Panc1 (cell line): ENCODE results near the gene TTC24. TPM values are rescaled to one million over a fixed set of nuclear protein-coding genes. Genes with fewer than 3 reads are reported as not detected.

ENCODE experiments used
- ATAC-seq: fragments of 200-7000 bp; cut with Tn5 transposase; 2 replicates; pipeline ENCODE4 v1.9.1; 2020; ENCODE audit warnings: mild to moderate bottlenecking, moderate library complexity
- BruUV-seq: library from RNA; stranded (reverse); fragments of 400-500 nt; replicated peaks from 2 replicates; lab custom pipeline; 2021; lab: Mats Ljungman, UMichigan
- CTCF ChIA-PET: fragments of 300-600 bp; sonication (Branson Sonifier 250); formaldehyde crosslinking; loops from one replicate; lab custom pipeline; 2022; ENCODE audit warnings: antibody characterized with exemption; lab: Charles Lee
- POLR2A ChIA-PET: fragments of 300-600 bp; sonication (Branson Sonifier 250); formaldehyde crosslinking; loops from one replicate; lab custom pipeline; 2022; ENCODE audit warnings: antibody characterized with exemption; lab: Charles Lee
- DNase-seq: peaks from one replicate; pipeline ENCODE4 v3.0.0-alpha.2; 2010; ENCODE audit warnings: low read depth, low spot score
- H3K27ac ChIP-seq: 2 replicates; pipeline ENCODE4 v1.5.1; 2011; ENCODE audit warnings: mild to moderate bottlenecking, low read length, inconsistent platforms
- H3K27me3 ChIP-seq: fragments of 200-500 bp; sonication (Bioruptor generic); 2 replicates; pipeline ENCODE4 v1.6.0; 2014; ENCODE audit warnings: low read length, inconsistent platforms; ENCODE audit not compliant: control insufficient read depth, insufficient read depth
- H3K36me3 ChIP-seq: fragments of 200-500 bp; sonication (Bioruptor generic); 2 replicates; pipeline ENCODE4 v1.5.1; 2014; ENCODE audit warnings: inconsistent platforms, mild to moderate bottlenecking, low read length, moderate library complexity; ENCODE audit not compliant: control insufficient read depth, insufficient read depth
- H3K4me1 ChIP-seq: 2 replicates; pipeline ENCODE4 v1.5.1; 2011; ENCODE audit warnings: inconsistent platforms, mild to moderate bottlenecking, low read length, moderate library complexity; ENCODE audit not compliant: control insufficient read depth, insufficient read depth
- H3K4me3 ChIP-seq, 2 experiments: 2 replicates each; pipeline ENCODE4 v1.5.1; 2011 to 2012; ENCODE audit warnings: low read depth in 2 of 2, low read length in 2 of 2, mild to moderate bottlenecking in 2 of 2, inconsistent platforms in 1 of 2, moderate library complexity in 1 of 2
- H3K9me3 ChIP-seq: fragments of 200-500 bp; sonication (Bioruptor generic); 2 replicates; pipeline ENCODE4 v1.5.1; 2014; ENCODE audit warnings: low read depth, mild to moderate bottlenecking, inconsistent platforms, low read length, moderate library complexity; ENCODE audit not compliant: control insufficient read depth, insufficient read depth
- CTCF ChIP-seq: fragments of 450-650 bp; IDR thresholded peaks from 2 replicates; pipeline ENCODE4 v1.5.1; 2017; ENCODE audit warnings: mild to moderate bottlenecking
- POLR2AphosphoS5 ChIP-seq: IDR thresholded peaks from 2 replicates; pipeline ENCODE4 v1.6.1; 2012; ENCODE audit warnings: mild to moderate bottlenecking, low read depth, low read length, moderate library complexity
- REST ChIP-seq, 2 experiments: IDR thresholded peaks; 2 replicates each; pipeline ENCODE4 v1.6.1; 2011 to 2012; ENCODE audit warnings: low read depth in 2 of 2, control low read depth in 1 of 2, low read length in 1 of 2, mild to moderate bottlenecking in 1 of 2, moderate library complexity in 1 of 2; ENCODE audit not compliant: insufficient read depth in 1 of 2
- SIN3A ChIP-seq: IDR thresholded peaks from 2 replicates; pipeline ENCODE4 v1.6.1; 2012; ENCODE audit warnings: low read depth, mild to moderate bottlenecking, low read length, moderate library complexity, borderline replicate concordance; ENCODE audit not compliant: insufficient read depth
- TCF7L2 ChIP-seq: IDR thresholded peaks from 2 replicates; pipeline ENCODE4 v1.6.1; 2011; ENCODE audit warnings: mild to moderate bottlenecking, low read depth, low read length, inconsistent platforms
- in situ Hi-C: cut with HindIII; loops from 2 replicates; pipeline ENCODE4 v1.10.0; 2016; ENCODE audit warnings: low sequenced_read_pairs, low pct_unique_long_range_greater_than_20kb
- intact Hi-C: fragments of 100-400 bp; cut with micrococcal nuclease; formaldehyde crosslinking; loops from one replicate; pipeline ENCODE4 v1.10.0; 2022; ENCODE audit not compliant: unreplicated experiment
- total RNA-seq: library from RNA; stranded (reverse); gene quantifications from one replicate; pipeline ENCODE4 v1.2.1, GENCODE V29; 2021; ENCODE audit not compliant: unreplicated experiment

TTC24 gene
- total RNA-seq, 1 experiment from 2014 or later: not detected

GRCh38 chr1:156572663-156573018 is 6.9 kb upstream of the TTC24 start:
- no peaks in the 10 kb centered on the region for H3K9me3 ChIP-seq
- DNase-seq (no peak), ATAC-seq (peak; percentile 50)
- H3K4me1 ChIP-seq: peaks cover 10% of the 10 kb centered on the region
- POLR2A ChIA-PET: no interaction called here
- peaks cover 13% of the 10 kb centered on the region for H3K36me3 ChIP-seq
- no TSS peak for BruUV-seq
- H3K4me3 ChIP-seq: peak overlapping the region; percentile 77 to 96
- TF ChIP-seq SIN3A (no peak), POLR2AphosphoS5 (no peak), TCF7L2 (no peak), REST (IDR thresholded peaks at IDR 0.05; ENCODE audit: insufficient read depth in 1 of 2, low read depth in 2 of 2, low read length in 1 of 2) (no peak), CTCF (no peak)
- in situ Hi-C loops: no loop called here
- no peak overlapping the region for H3K27ac ChIP-seq
- intact Hi-C loops: loop anchor here (5.0 kb wide), 1 partner anchor 105 kb away; no protein-coding TSS in a partner anchor
- H3K27me3 ChIP-seq: no peaks in the 10 kb centered on the region
- CTCF ChIA-PET: interaction anchor here (0.5 kb wide), 1 partner anchor 154 kb away, joined by 3 read pairs; no protein-coding TSS in a partner anchor

- DNase-seq (no peak), ATAC-seq (no peak)
- TF ChIP-seq POLR2AphosphoS5 (no peak), SIN3A (no peak), TCF7L2 (no peak), CTCF (no peak), REST (IDR thresholded peaks at IDR 0.05; ENCODE audit: insufficient read depth in 1 of 2, low read depth in 2 of 2, low read length in 1 of 2) (no peak)
- H3K4me3 ChIP-seq: no peak overlapping the region
- in situ Hi-C loops (no loop called here), intact Hi-C loops (loop anchor here (5.0 kb wide), 1 partner anchor 107 kb away; no protein-coding TSS in a partner anchor)
- BruUV-seq: no TSS peak
- no peak overlapping the region for H3K27ac ChIP-seq
- POLR2A ChIA-PET: no interaction called here
- CTCF ChIA-PET: no interaction called here
- no peaks in the 10 kb centered on the region for H3K27me3 ChIP-seq
- peaks cover 6% of the 10 kb centered on the region; the same call in 1 of the 2 replicates for H3K36me3 ChIP-seq
- no peaks in the 10 kb centered on the region for H3K9me3 ChIP-seq
- peaks cover 10% of the 10 kb centered on the region for H3K4me1 ChIP-seq
These were observed 5.4 kb upstream of the TTC24 start for GRCh38 chr1:156574039-156574633.
